A673 (cell line): Measurements from ENCODE around the gene CPXM2.

Experiments
- EZH2 ChIP-seq: fragments of 200-600 bp; sonication (generic); IDR thresholded peaks from 2 replicates; pipeline ENCODE4 v1.6.1; 2017; ENCODE audit warnings: borderline replicate concordance, low read depth, mild to moderate bottlenecking, mixed read lengths, antibody characterized with exemption, low read length; ENCODE audit not compliant: poor library complexity, severe bottlenecking
- TF ChIP-seq, protein P1 (sequence below): fragments of 300-800, 200-600 bp; sonication (generic); conservative IDR thresholded peaks from 2 replicates; pipeline ENCODE4 v1.5.1; 2017; ENCODE audit warnings: low read depth, mild to moderate bottlenecking, antibody characterized with exemption, low read length, moderate library complexity, mixed read lengths

DNA sequence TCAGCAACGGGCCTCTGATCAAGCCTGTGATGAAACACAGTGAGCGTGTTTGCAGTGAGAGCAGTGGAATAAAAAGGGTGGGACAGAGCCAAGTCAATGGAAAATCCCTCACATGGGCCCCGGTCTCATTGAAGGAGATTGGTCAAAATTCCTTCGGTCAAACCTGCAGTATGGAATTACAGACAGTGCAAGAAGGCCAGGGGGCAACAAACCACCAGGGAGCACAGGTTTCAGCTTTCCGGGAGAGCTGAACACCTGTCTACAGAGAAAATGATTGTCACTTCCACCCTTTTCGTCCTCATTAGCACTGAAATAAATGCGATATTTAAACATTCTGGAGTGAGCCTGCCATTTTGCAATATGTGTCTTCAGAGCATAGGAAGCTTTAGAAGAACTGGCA is 132.6 kb downstream of the CPXM2 start:
- TF ChIP-seq, protein P1, sequence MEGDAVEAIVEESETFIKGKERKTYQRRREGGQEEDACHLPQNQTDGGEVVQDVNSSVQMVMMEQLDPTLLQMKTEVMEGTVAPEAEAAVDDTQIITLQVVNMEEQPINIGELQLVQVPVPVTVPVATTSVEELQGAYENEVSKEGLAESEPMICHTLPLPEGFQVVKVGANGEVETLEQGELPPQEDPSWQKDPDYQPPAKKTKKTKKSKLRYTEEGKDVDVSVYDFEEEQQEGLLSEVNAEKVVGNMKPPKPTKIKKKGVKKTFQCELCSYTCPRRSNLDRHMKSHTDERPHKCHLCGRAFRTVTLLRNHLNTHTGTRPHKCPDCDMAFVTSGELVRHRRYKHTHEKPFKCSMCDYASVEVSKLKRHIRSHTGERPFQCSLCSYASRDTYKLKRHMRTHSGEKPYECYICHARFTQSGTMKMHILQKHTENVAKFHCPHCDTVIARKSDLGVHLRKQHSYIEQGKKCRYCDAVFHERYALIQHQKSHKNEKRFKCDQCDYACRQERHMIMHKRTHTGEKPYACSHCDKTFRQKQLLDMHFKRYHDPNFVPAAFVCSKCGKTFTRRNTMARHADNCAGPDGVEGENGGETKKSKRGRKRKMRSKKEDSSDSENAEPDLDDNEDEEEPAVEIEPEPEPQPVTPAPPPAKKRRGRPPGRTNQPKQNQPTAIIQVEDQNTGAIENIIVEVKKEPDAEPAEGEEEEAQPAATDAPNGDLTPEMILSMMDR, result no peak
- no peak for TF ChIP-seq EZH2
